Measurements from ENCODE around the gene COL5A2. TPM values are rescaled to one million over a fixed set of nuclear protein-coding genes. Genes with fewer than 3 reads are reported as not detected.

COL5A2 gene
- total RNA-seq, 2 donors from 2014 or later: 61.1 to 123 TPM

GRCh38 chr2:189022492-189022891 is 157.1 kb downstream of the COL5A2 start:
- DNase-seq (ENCODE audit: low spot score): no peak
- intact Hi-C loops (cut with DNase I): no loop called here

- no peak for DNase-seq (ENCODE audit: low spot score)
- intact Hi-C loops (cut with DNase I): no loop called here
Observed at GRCh38 chr2:189022053-189022481, 157.5 kb downstream of the COL5A2 start.

GRCh38 chr2:189020179-189020578 is 159.4 kb downstream of the COL5A2 start:
- intact Hi-C loops (cut with DNase I): no loop called here
- DNase-seq (ENCODE audit: low spot score): peak; percentile 60

- DNase-seq (ENCODE audit: low spot score): no peak
- intact Hi-C loops (cut with DNase I): no loop called here
Observed at GRCh38 chr2:189018631-189019030, 160.9 kb downstream of the COL5A2 start.

GRCh38 chr2:189016311-189016861 is 163.2 kb downstream of the COL5A2 start:
- intact Hi-C loops (cut with DNase I): no loop called here
- DNase-seq (ENCODE audit: low spot score): no peak

GRCh38 chr2:189015359-189015758 is 164.2 kb downstream of the COL5A2 start:
- intact Hi-C loops (cut with DNase I): no loop called here
- DNase-seq (ENCODE audit: low spot score): no peak

GRCh38 chr2:189014449-189015138 is 165.0 kb downstream of the COL5A2 start:
- DNase-seq (ENCODE audit: low spot score): no peak
- intact Hi-C loops (cut with DNase I): no loop called here

- intact Hi-C loops (cut with DNase I): no loop called here
Observed at GRCh38 chr2:189013671-189014448, 165.7 kb downstream of the COL5A2 start.

GRCh38 chr2:189013031-189013430 is 166.5 kb downstream of the COL5A2 start:
- intact Hi-C loops (cut with DNase I): no loop called here
- no peak for DNase-seq (ENCODE audit: low spot score)

More at GRCh38 chr2:189013671-189014448, 165.7 kb downstream of the COL5A2 start:
- no peak for DNase-seq (ENCODE audit: low spot score)

GRCh38 chr2:189012351-189012750 is 167.2 kb downstream of the COL5A2 start:
- no peak for DNase-seq (ENCODE audit: low spot score)
- intact Hi-C loops (cut with DNase I): no loop called here

GRCh38 chr2:189010536-189010935 is 169.0 kb downstream of the COL5A2 start:
- intact Hi-C loops (cut with DNase I): no loop called here
- DNase-seq (ENCODE audit: low spot score): no peak

- intact Hi-C loops (cut with DNase I): no loop called here
- DNase-seq (ENCODE audit: low spot score): no peak
Observed at GRCh38 chr2:189008555-189009262, 170.9 kb downstream of the COL5A2 start.

- no peak for DNase-seq (ENCODE audit: low spot score)
- intact Hi-C loops (cut with DNase I): no loop called here
Observed at GRCh38 chr2:189002079-189002478, 177.5 kb downstream of the COL5A2 start.

- intact Hi-C loops (cut with DNase I): no loop called here
- DNase-seq (ENCODE audit: low spot score): no peak
Observed at GRCh38 chr2:189000221-189000620, 179.3 kb downstream of the COL5A2 start.

GRCh38 chr2:188997263-188997662 is 182.3 kb downstream of the COL5A2 start:
- no peak for DNase-seq (ENCODE audit: low spot score)
- intact Hi-C loops (cut with DNase I): loop anchor here in 1 of 2 donors (10.0 kb wide), 1 partner anchor 48 kb away; no protein-coding TSS in a partner anchor

- intact Hi-C loops (cut with DNase I): loop anchor here in 1 of 2 donors (10.0 kb wide), 1 partner anchor 52 kb away; no protein-coding TSS in a partner anchor
- no peak for DNase-seq (ENCODE audit: low spot score)
Observed at GRCh38 chr2:188993247-188993646, 186.3 kb downstream of the COL5A2 start.

GRCh38 chr2:188986839-188987238 is 192.7 kb downstream of the COL5A2 start:
- intact Hi-C loops (cut with DNase I): no loop called here
- no peak for DNase-seq (ENCODE audit: low spot score)

- intact Hi-C loops (cut with DNase I): loop anchor here in 1 of 2 donors (5.0 kb wide), 1 partner anchor 457 kb away; no protein-coding TSS in a partner anchor
- DNase-seq (ENCODE audit: low spot score): no peak
Observed at GRCh38 chr2:188984680-188985079, 194.9 kb downstream of the COL5A2 start.

GRCh38 chr2:188984065-188984491 is 195.5 kb downstream of the COL5A2 start:
- intact Hi-C loops (cut with DNase I): loop anchor here in 1 of 2 donors (5.0 kb wide), 1 partner anchor 457 kb away; no protein-coding TSS in a partner anchor
- DNase-seq (ENCODE audit: low spot score): no peak
